Measurements from ENCODE around the gene OR10D3. TPM values are rescaled to one million over a fixed set of nuclear protein-coding genes. Genes with fewer than 3 reads are reported as not detected.
"Not testable (repeated sequence)": the region's sequence is repeated elsewhere in the genome, so short reads cannot be mapped to it uniquely, and the experiment has no call there.

OR10D3 gene
- total RNA-seq, 1 experiment from 2014 or later = not detected

GRCh38 chr11:124214027-124214426 is 30.9 kb downstream of the OR10D3 start:
- H3K27me3 ChIP-seq (ENCODE audit: low read length) = no peaks in the 10 kb centered on the region
- no peak overlapping the region for H3K27ac ChIP-seq (ENCODE audit: low read length)
- H2AFZ ChIP-seq (ENCODE audit: low read length) = no peak overlapping the region
- H3K4me1 ChIP-seq (ENCODE audit: low read length) = no peaks in the 10 kb centered on the region
- no peak for DNase-seq
- H3K9me2 ChIP-seq (replicated peaks; ENCODE audit: insufficient read depth, low read length) = no peaks in the 10 kb centered on the region
- H4K20me1 ChIP-seq (ENCODE audit: insufficient read depth, low read depth, low read length) = no peaks in the 10 kb centered on the region
- H3K9me3 ChIP-seq (ENCODE audit: low read length) = no peaks in the 10 kb centered on the region
- no peaks in the 10 kb centered on the region for H3K79me2 ChIP-seq (ENCODE audit: low read length)
- no peaks in the 10 kb centered on the region for H3K36me3 ChIP-seq (ENCODE audit: insufficient read depth, low read length)
- no peak overlapping the region for H3K9ac ChIP-seq (ENCODE audit: low read length)
- no peak overlapping the region for H3K4me3 ChIP-seq (ENCODE audit: low read length)
- no peak overlapping the region for H3K4me2 ChIP-seq (ENCODE audit: low read depth, low read length, poor library complexity, severe bottlenecking)

- Histone ChIP-seq H3K9ac (ENCODE audit: low read length) (no peak overlapping the region), H3K9me3 (ENCODE audit: low read length) (no peaks in the 10 kb centered on the region), H3K4me1 (ENCODE audit: low read length) (no peaks in the 10 kb centered on the region), H3K27me3 (ENCODE audit: low read length) (no peaks in the 10 kb centered on the region), H3K9me2 (replicated peaks; ENCODE audit: insufficient read depth, low read length) (no peaks in the 10 kb centered on the region), H3K4me3 (ENCODE audit: low read length) (no peak overlapping the region), H3K36me3 (ENCODE audit: insufficient read depth, low read length) (no peaks in the 10 kb centered on the region), H3K4me2 (ENCODE audit: low read depth, low read length, poor library complexity, severe bottlenecking) (no peak overlapping the region), H2AFZ (ENCODE audit: low read length) (no peak overlapping the region), H3K79me2 (ENCODE audit: low read length) (no peaks in the 10 kb centered on the region), H3K27ac (ENCODE audit: low read length) (no peak overlapping the region), H4K20me1 (ENCODE audit: insufficient read depth, low read depth, low read length) (no peaks in the 10 kb centered on the region)
- no peak for DNase-seq
Measured at GRCh38 chr11:124219126-124219525, 36.0 kb downstream of the OR10D3 start.

- no peaks in the 10 kb centered on the region for H3K27me3 ChIP-seq (ENCODE audit: low read length)
- H3K4me2 ChIP-seq (ENCODE audit: low read depth, low read length, poor library complexity, severe bottlenecking) = no peak overlapping the region
- no peak overlapping the region for H2AFZ ChIP-seq (ENCODE audit: low read length)
- no peaks in the 10 kb centered on the region for H3K9me2 ChIP-seq (replicated peaks; ENCODE audit: insufficient read depth, low read length)
- H3K4me3 ChIP-seq (ENCODE audit: low read length) = no peak overlapping the region
- no peaks in the 10 kb centered on the region for H3K9me3 ChIP-seq (ENCODE audit: low read length)
- no peaks in the 10 kb centered on the region for H3K4me1 ChIP-seq (ENCODE audit: low read length)
- no peak for DNase-seq
- no peak overlapping the region for H3K27ac ChIP-seq (ENCODE audit: low read length)
- H3K79me2 ChIP-seq (ENCODE audit: low read length) = no peaks in the 10 kb centered on the region
- H4K20me1 ChIP-seq (ENCODE audit: insufficient read depth, low read depth, low read length) = no peaks in the 10 kb centered on the region
- no peak overlapping the region for H3K9ac ChIP-seq (ENCODE audit: low read length)
- no peaks in the 10 kb centered on the region for H3K36me3 ChIP-seq (ENCODE audit: insufficient read depth, low read length)
Measured at GRCh38 chr11:124222407-124222806, 39.3 kb downstream of the OR10D3 start.

GRCh38 chr11:124224618-124225423 is 41.7 kb downstream of the OR10D3 start:
- not testable (repeated sequence) for H3K27me3 ChIP-seq (ENCODE audit: low read length); H3K9ac ChIP-seq (ENCODE audit: low read length); H3K4me2 ChIP-seq (ENCODE audit: low read depth, low read length, poor library complexity, severe bottlenecking); H3K4me1 ChIP-seq (ENCODE audit: low read length); H3K79me2 ChIP-seq (ENCODE audit: low read length); H3K9me2 ChIP-seq (replicated peaks; ENCODE audit: insufficient read depth, low read length); H4K20me1 ChIP-seq (ENCODE audit: insufficient read depth, low read depth, low read length); H3K4me3 ChIP-seq (ENCODE audit: low read length); H3K27ac ChIP-seq (ENCODE audit: low read length); H3K36me3 ChIP-seq (ENCODE audit: insufficient read depth, low read length); H2AFZ ChIP-seq (ENCODE audit: low read length); H3K9me3 ChIP-seq (ENCODE audit: low read length)
- peak; percentile 42 for DNase-seq

GRCh38 chr11:124225471-124225870 is 42.3 kb downstream of the OR10D3 start:
- no peak for DNase-seq
- no peaks in the 10 kb centered on the region for H3K27me3 ChIP-seq (ENCODE audit: low read length)
- H3K4me1 ChIP-seq (ENCODE audit: low read length) = no peaks in the 10 kb centered on the region
- no peaks in the 10 kb centered on the region for H4K20me1 ChIP-seq (ENCODE audit: insufficient read depth, low read depth, low read length)
- H3K9me3 ChIP-seq (ENCODE audit: low read length) = no peaks in the 10 kb centered on the region
- no peak overlapping the region for H2AFZ ChIP-seq (ENCODE audit: low read length)
- no peaks in the 10 kb centered on the region for H3K9me2 ChIP-seq (replicated peaks; ENCODE audit: insufficient read depth, low read length)
- no peak overlapping the region for H3K4me2 ChIP-seq (ENCODE audit: low read depth, low read length, poor library complexity, severe bottlenecking)
- H3K27ac ChIP-seq (ENCODE audit: low read length) = no peak overlapping the region
- H3K79me2 ChIP-seq (ENCODE audit: low read length) = no peaks in the 10 kb centered on the region
- H3K9ac ChIP-seq (ENCODE audit: low read length) = no peak overlapping the region
- no peak overlapping the region for H3K4me3 ChIP-seq (ENCODE audit: low read length)
- H3K36me3 ChIP-seq (ENCODE audit: insufficient read depth, low read length) = no peaks in the 10 kb centered on the region

- Histone ChIP-seq H3K4me2 (ENCODE audit: low read depth, low read length, poor library complexity, severe bottlenecking) (no peak overlapping the region), H3K9me3 (ENCODE audit: low read length) (no peaks in the 10 kb centered on the region), H4K20me1 (ENCODE audit: insufficient read depth, low read depth, low read length) (no peaks in the 10 kb centered on the region), H3K4me3 (ENCODE audit: low read length) (no peak overlapping the region), H3K79me2 (ENCODE audit: low read length) (no peaks in the 10 kb centered on the region), H3K9me2 (replicated peaks; ENCODE audit: insufficient read depth, low read length) (no peaks in the 10 kb centered on the region), H3K27ac (ENCODE audit: low read length) (no peak overlapping the region), H3K27me3 (ENCODE audit: low read length) (no peaks in the 10 kb centered on the region), H3K36me3 (ENCODE audit: insufficient read depth, low read length) (no peaks in the 10 kb centered on the region), H2AFZ (ENCODE audit: low read length) (no peak overlapping the region), H3K4me1 (ENCODE audit: low read length) (no peaks in the 10 kb centered on the region), H3K9ac (ENCODE audit: low read length) (no peak overlapping the region)
- no peak for DNase-seq
Measured at GRCh38 chr11:124233376-124233775, 50.2 kb downstream of the OR10D3 start.

Other genes with a start within 250 kb of the OR10D3 start
- gene OR4D5, start 243.7 kb upstream of the OR10D3 start, total RNA-seq (2014; rRNA removed; shearing (Covaris generic); ENCODE audit: low replicate concordance) = not detected in 2 replicates
- gene OR6T1, start 239.5 kb upstream of the OR10D3 start, total RNA-seq (2014; rRNA removed; shearing (Covaris generic); ENCODE audit: low replicate concordance) = not detected in 2 replicates
- gene OR10S1, start 205.6 kb upstream of the OR10D3 start, total RNA-seq (2014; rRNA removed; shearing (Covaris generic); ENCODE audit: low replicate concordance) = not detected in 2 replicates
- gene OR10G6, start 188.2 kb upstream of the OR10D3 start, total RNA-seq (2014; rRNA removed; shearing (Covaris generic); ENCODE audit: low replicate concordance) = not detected in 2 replicates
- not detected in 2 replicates for gene OR10G4, start 170.3 kb upstream of the OR10D3 start, total RNA-seq (2014; rRNA removed; shearing (Covaris generic); ENCODE audit: low replicate concordance)
- not detected in 2 replicates for gene OR10G9, start 160.3 kb upstream of the OR10D3 start, total RNA-seq (2014; rRNA removed; shearing (Covaris generic); ENCODE audit: low replicate concordance)
- gene OR10G8, start 156.5 kb upstream of the OR10D3 start, total RNA-seq (2014; rRNA removed; shearing (Covaris generic); ENCODE audit: low replicate concordance) = not detected in 2 replicates
- gene OR10G7, start 142.0 kb upstream of the OR10D3 start, total RNA-seq (2014; rRNA removed; shearing (Covaris generic); ENCODE audit: low replicate concordance) = not detected in 2 replicates
- gene VWA5A, start 67.9 kb upstream of the OR10D3 start, total RNA-seq (2014; rRNA removed; shearing (Covaris generic); ENCODE audit: low replicate concordance) = not detected in 2 replicates
- gene OR8G1, start 57.8 kb downstream of the OR10D3 start, total RNA-seq (2014; rRNA removed; shearing (Covaris generic); ENCODE audit: low replicate concordance) = not detected in 2 replicates
- not detected in 2 replicates for gene OR8G5, start 73.0 kb downstream of the OR10D3 start, total RNA-seq (2014; rRNA removed; shearing (Covaris generic); ENCODE audit: low replicate concordance)
- not detected in 2 replicates for gene OR8D1, start 130.6 kb downstream of the OR10D3 start, total RNA-seq (2014; rRNA removed; shearing (Covaris generic); ENCODE audit: low replicate concordance)
- gene OR8D2, start 136.9 kb downstream of the OR10D3 start, total RNA-seq (2014; rRNA removed; shearing (Covaris generic); ENCODE audit: low replicate concordance) = not detected in 2 replicates
- gene OR8B2, start 201.2 kb downstream of the OR10D3 start, total RNA-seq (2014; rRNA removed; shearing (Covaris generic); ENCODE audit: low replicate concordance) = not detected in 2 replicates
- gene OR8B3, start 215.7 kb downstream of the OR10D3 start, total RNA-seq (2014; rRNA removed; shearing (Covaris generic); ENCODE audit: low replicate concordance) = not detected in 2 replicates
- gene OR8B4, start 241.5 kb downstream of the OR10D3 start, total RNA-seq (2014; rRNA removed; shearing (Covaris generic); ENCODE audit: low replicate concordance) = not detected in 2 replicates

Data from Karpas-422 (cell line).